ENCODE measurements around the gene ICAM3. TPM values are rescaled to one million over a fixed set of nuclear protein-coding genes. Genes with fewer than 3 reads are reported as not detected.

ICAM3 gene
- total RNA-seq, 1 donor from 2014 or later, result 33.0 TPM

DNA sequence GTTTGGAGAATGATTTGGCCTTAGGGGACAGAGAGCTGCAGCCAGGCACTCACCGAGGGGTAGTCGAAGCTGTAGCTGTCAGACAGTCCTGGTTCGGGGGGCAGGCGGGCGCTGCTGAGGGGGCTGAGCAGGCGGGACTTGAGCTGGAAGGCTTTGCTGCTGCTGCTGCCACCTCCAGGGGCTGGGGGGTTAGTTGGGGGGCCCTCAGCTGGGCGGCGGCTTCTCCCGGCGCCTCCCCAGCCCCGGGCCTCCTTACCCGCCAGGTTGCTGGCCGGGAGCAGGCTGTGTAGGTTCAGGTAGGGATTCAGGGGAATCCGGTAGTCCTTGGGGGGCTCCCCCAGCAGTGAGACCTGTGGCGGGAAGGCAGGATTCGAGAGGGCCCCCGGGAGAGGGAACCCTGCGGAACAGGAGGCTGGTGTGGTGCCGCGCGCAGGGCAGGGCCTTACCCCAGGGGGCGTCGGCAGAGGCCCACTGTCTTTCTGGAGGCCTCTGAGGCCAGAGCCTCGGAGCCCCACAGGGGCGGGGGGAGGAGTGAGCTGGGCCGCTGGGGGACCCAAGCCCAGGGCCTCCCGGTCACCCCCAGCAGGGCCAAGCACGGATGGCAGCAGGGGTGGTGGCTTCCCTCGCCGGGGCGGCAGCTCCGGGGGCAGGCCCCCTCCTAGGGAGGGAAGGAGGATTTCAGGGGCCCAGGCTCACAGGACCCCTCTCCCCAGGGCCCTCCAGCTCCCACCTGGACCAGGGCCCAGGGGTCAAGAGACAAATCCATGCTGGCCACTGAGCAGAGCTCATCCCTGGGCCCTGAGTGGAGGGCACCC is 18.6 kb downstream of the ICAM3 start:
- Histone ChIP-seq H3K9me3 (no peaks in the 10 kb centered on the region), H3K4me3 (no peak overlapping the region), H3K4me1 (peaks cover 5% of the 10 kb centered on the region), H3K27me3 (ENCODE audit: low read depth) (no peaks in the 10 kb centered on the region), H3K27ac (no peak overlapping the region), H3K36me3 (peaks cover 93% of the 10 kb centered on the region)
- DNase-seq (no peak), ATAC-seq (no peak)
- TF ChIP-seq, protein P1, sequence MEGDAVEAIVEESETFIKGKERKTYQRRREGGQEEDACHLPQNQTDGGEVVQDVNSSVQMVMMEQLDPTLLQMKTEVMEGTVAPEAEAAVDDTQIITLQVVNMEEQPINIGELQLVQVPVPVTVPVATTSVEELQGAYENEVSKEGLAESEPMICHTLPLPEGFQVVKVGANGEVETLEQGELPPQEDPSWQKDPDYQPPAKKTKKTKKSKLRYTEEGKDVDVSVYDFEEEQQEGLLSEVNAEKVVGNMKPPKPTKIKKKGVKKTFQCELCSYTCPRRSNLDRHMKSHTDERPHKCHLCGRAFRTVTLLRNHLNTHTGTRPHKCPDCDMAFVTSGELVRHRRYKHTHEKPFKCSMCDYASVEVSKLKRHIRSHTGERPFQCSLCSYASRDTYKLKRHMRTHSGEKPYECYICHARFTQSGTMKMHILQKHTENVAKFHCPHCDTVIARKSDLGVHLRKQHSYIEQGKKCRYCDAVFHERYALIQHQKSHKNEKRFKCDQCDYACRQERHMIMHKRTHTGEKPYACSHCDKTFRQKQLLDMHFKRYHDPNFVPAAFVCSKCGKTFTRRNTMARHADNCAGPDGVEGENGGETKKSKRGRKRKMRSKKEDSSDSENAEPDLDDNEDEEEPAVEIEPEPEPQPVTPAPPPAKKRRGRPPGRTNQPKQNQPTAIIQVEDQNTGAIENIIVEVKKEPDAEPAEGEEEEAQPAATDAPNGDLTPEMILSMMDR (IDR thresholded peaks at IDR 0.05), result no peak
- intact Hi-C loops (cut with DNase I), result no loop called here

- Histone ChIP-seq H3K27ac (no peak overlapping the region), H3K4me1 (peaks cover 16% of the 10 kb centered on the region), H3K9me3 (no peaks in the 10 kb centered on the region), H3K27me3 (ENCODE audit: low read depth) (no peaks in the 10 kb centered on the region), H3K4me3 (no peak overlapping the region), H3K36me3 (peaks cover 76% of the 10 kb centered on the region)
- ATAC-seq (no peak), DNase-seq (no peak)
- TF ChIP-seq, protein P1 (IDR thresholded peaks at IDR 0.05), result no peak
- intact Hi-C loops (cut with DNase I), result no loop called here
Measured at GRCh38 chr19:10318807-10319682, 20.4 kb downstream of the ICAM3 start.

- Histone ChIP-seq H3K9me3 (no peaks in the 10 kb centered on the region), H3K4me1 (peaks cover 16% of the 10 kb centered on the region), H3K4me3 (no peak overlapping the region), H3K36me3 (peaks cover 65% of the 10 kb centered on the region), H3K27ac (no peak overlapping the region), H3K27me3 (ENCODE audit: low read depth) (no peaks in the 10 kb centered on the region)
- DNase-seq (no peak), ATAC-seq (no peak)
- TF ChIP-seq, protein P1 (IDR thresholded peaks at IDR 0.05), result no peak
- intact Hi-C loops (cut with DNase I), result no loop called here
Measured at GRCh38 chr19:10317857-10318462, 21.5 kb downstream of the ICAM3 start.

- Histone ChIP-seq H3K9me3 (no peaks in the 10 kb centered on the region), H3K27me3 (ENCODE audit: low read depth) (no peaks in the 10 kb centered on the region), H3K27ac (no peak overlapping the region), H3K36me3 (peaks cover 58% of the 10 kb centered on the region), H3K4me1 (peaks cover 16% of the 10 kb centered on the region), H3K4me3 (no peak overlapping the region)
- intact Hi-C loops (cut with DNase I), result no loop called here
- TF ChIP-seq, protein P1 (IDR thresholded peaks at IDR 0.05), result no peak
- ATAC-seq (no peak), DNase-seq (no peak)
Measured at GRCh38 chr19:10317045-10317856, 22.2 kb downstream of the ICAM3 start.

Data from lower lobe of right lung (tissue), 2 donors.